Measurements from ENCODE around the gene RXRB. TPM values are rescaled to one million over a fixed set of nuclear protein-coding genes. Genes with fewer than 3 reads are reported as not detected.

The RXRB gene
- total and polyA plus RNA-seq, 2 of the 13 experiments (the other 11 are each of a cell fraction or from before 2014, with no cell fraction given), result 26.7 to 55.7 TPM

GRCh38 chr6:33198159-33198852 lies 2.2 kb downstream of the RXRB start (continued):
- TF ChIP-seq ZBTB10 (CRISPR knock-in tag; IDR thresholded peaks at IDR 0.05; ENCODE audit: borderline replicate concordance) (peak; percentile 97), E2F2 (CRISPR knock-in tag; IDR thresholded peaks at IDR 0.05; ENCODE audit: borderline replicate concordance) (no peak), STAG1 (CRISPR knock-in tag; IDR thresholded peaks at IDR 0.05) (no peak), HNF4G (IDR thresholded peaks at IDR 0.05; ENCODE audit: borderline replicate concordance, low read depth, low read length) (peak; percentile 84), HNF4G (CRISPR knock-in tag; IDR thresholded peaks at IDR 0.05; ENCODE audit: borderline replicate concordance, low read depth) (peak; percentile 87), SIX1 (CRISPR knock-in tag; IDR thresholded peaks at IDR 0.05; ENCODE audit: borderline replicate concordance) (peak; percentile 75; the same call in 1 of the 2 replicates), ZNF441 (CRISPR knock-in tag; IDR thresholded peaks at IDR 0.05; ENCODE audit: borderline replicate concordance) (no peak), ZNF12 (CRISPR knock-in tag; IDR thresholded peaks at IDR 0.05) (peak; percentile 80; the same call in 1 of the 2 replicates), JUNB (CRISPR knock-in tag; IDR thresholded peaks at IDR 0.05; ENCODE audit: borderline replicate concordance) (0 out of 2 replicates have a peak, but pooled peaks have one; percentile 4), ZNF598 (CRISPR knock-in tag; IDR thresholded peaks at IDR 0.05; ENCODE audit: borderline replicate concordance) (no peak), POLR2AphosphoS5 (IDR thresholded peaks at IDR 0.05; ENCODE audit: low read depth, low read length) (no peak), ZNF646 (CRISPR knock-in tag; IDR thresholded peaks at IDR 0.05) (no peak), ZNF713 (CRISPR knock-in tag; IDR thresholded peaks at IDR 0.05) (no peak), TP53 (CRISPR knock-in tag; conservative IDR thresholded peaks at IDR 0.05) (0 out of 2 replicates have a peak, but pooled peaks have one; percentile 43), ZNF577 (CRISPR knock-in tag; IDR thresholded peaks at IDR 0.05; ENCODE audit: borderline replicate concordance, low read depth) (0 out of 2 replicates have a peak, but pooled peaks have one; percentile 69)
